GM12874 (cell line): Measurements from ENCODE around the gene PRPF6.

Experiments used
- CTCF ChIP-seq: IDR thresholded peaks from 2 replicates; pipeline ENCODE4 v1.5.1; 2011; ENCODE audit warnings: low read depth, mild to moderate bottlenecking, control low read depth, low read length, moderate library complexity; ENCODE audit not compliant: insufficient read depth

The PRPF6 gene

GRCh38 chr20:64037498-64038213 is 56.7 kb downstream of the PRPF6 start:
- no peak for TF ChIP-seq CTCF

DNA sequence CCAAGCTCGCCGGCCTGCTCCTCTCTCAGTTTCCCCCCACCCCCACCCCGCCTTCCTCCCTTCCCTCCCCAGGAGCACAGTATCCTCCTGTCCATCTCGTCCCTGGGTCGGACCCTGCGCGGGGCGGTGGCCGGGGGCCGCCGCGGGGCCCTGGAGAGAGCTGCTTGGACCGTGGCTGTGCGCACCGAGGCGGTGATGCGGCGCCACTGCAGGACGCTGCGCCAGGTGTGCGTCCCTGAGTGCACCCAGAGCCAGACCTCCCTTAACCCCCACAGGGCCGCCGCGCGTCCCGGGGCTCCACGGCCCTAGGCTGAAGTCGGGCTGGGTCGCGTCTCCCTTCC is 57.3 kb downstream of the PRPF6 start:
- no peak for TF ChIP-seq CTCF

DNA sequence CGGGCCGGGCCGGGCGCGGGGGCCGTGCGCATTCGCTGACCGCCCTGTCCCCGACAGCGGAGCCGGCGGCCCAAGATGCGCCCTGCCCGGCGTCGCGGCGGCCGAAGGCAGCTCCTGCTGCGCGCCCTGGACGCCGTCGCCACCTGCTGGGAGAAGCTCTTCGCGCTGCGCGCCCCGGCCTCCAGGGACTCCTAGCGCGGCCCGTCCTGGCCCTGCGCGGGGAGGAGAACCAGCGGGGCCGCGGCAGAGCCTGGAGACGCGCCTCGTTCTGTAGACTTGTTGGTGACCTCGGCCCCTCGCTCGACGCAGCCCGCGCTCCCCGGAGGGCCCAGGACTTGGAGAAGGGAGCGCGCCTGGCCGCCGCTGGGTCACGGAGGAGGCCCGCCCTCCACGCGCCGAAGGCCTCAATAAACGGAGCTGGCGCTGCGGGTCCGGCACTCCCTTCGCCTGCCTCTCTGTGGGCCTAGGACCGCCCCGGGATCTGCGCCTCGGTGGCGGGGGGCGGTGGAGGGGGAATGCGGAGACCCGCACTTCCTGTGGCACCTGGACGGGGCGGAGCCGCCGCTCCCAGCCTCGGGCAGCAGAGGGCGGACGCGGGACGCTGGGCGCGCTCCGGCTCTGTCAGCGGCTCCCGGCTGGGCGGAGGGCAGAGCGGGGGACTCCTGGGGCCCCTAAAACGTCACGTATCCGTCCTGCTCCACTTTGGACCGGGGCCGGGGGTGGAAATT is 57.8 kb downstream of the PRPF6 start:
- peak; percentile 89 for TF ChIP-seq CTCF

GRCh38 chr20:64039293-64040160 is 58.6 kb downstream of the PRPF6 start:
- TF ChIP-seq CTCF: no peak

DNA sequence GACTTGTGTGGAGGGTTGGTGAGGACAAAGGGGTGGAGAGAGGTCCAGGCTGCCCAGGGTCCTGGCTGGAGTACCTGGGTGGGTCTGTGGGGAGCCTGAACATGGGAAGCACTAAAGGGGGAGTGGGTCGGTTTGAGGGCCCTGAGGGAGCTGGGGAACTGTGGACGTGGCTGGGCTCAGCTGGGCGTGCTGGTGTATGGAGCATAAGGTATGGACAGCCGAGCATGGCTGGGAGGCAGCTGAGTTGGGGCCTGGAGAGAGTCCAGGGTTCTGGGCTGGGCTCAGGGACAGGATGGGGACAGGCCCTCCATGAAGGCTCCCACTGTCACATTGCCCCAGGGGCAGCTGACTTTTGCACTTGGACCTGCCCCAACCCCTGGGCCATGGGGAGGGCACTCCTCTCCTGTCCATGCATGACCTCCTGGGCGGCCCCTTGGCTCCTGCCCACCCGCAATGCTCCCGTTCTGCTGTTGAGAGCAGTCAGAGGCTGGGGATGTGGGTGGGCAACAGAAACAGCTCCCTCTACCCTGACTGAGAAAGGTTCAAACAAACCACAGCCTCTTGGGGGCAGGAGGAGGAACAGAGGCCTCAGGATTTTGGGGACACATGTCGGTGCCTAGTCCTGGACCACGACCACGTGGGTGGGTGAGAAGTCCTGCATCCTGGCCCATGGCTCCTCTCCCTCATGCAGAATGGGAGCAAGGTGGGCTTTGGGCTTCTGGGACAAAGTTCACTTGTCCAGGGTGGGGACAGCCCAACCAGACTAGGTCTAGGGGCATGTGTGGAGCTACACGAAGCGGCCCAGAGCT is 59.5 kb downstream of the PRPF6 start:
- no peak for TF ChIP-seq CTCF

- no peak for TF ChIP-seq CTCF
These were observed 60.3 kb downstream of the PRPF6 start for GRCh38 chr20:64041040-64041780.
